Ovary (tissue), 3 donors: ENCODE results near the gene ZNF652.

ENCODE experiments used
- CTCF ChIP-seq, 3 donors: fragments of 450-650 bp in 2 of 3; fragments of 200-600 bp in 1 of 3; IDR thresholded peaks; one replicate each; pipeline versions ENCODE4 v1.5.1 to v1.8.0; 2016 to 2022; ENCODE audit warnings: antibody characterized with exemption in 3 of 3, mild to moderate bottlenecking in 1 of 3
- EP300 ChIP-seq: sonication (generic); formaldehyde crosslinking; IDR thresholded peaks from one replicate; pipeline ENCODE4 v1.6.1; 2017; ENCODE audit warnings: antibody characterized with exemption
- donor health status: DM: no; HTN: no; CAD: no.

- TF ChIP-seq CTCF (IDR thresholded peaks at IDR 0.05) (no peak), EP300 (no peak)
These were observed 95.8 kb downstream of the ZNF652 start for GRCh38 chr17:49266233-49266632.
